Ammon's horn (tissue), 1 donor: Measurements from ENCODE around the gene MIEF1.

Experiments used
- DNase-seq: peaks from one replicate; pipeline ENCODE4 v3.0.0-alpha.2; 2016; ENCODE audit warnings: low spot score

Gene MIEF1

GRCh38 chr22:39502109-39502788 lies at the start of gene MIEF1:
Gene MIEF1, plus strand, starts transcription at chr22:39502290. Its CDS starts 9,005 bp downstream, at chr22:39511295.
- DNase-seq: peak; percentile 99

GRCh38 chr22:39452740-39453040 lies 49.4 kb upstream of the MIEF1 start:
- DNase-seq: no peak

- DNase-seq: no peak
Observed at GRCh38 chr22:39453765-39454378, 48.2 kb upstream of the MIEF1 start.

GRCh38 chr22:39454385-39454871 lies 47.7 kb upstream of the MIEF1 start:
- DNase-seq: no peak

- DNase-seq: no peak
Observed at GRCh38 chr22:39456522-39457197, 45.4 kb upstream of the MIEF1 start, which contains the start of gene MGAT3. Gene MGAT3, plus strand, starts transcription at chr22:39457012. Its CDS starts 30,336 bp downstream, at chr22:39487348.

- no peak for DNase-seq
Observed at GRCh38 chr22:39457198-39457555, 44.9 kb upstream of the MIEF1 start.

- no peak for DNase-seq
Observed at GRCh38 chr22:39457556-39458443, 44.3 kb upstream of the MIEF1 start.

GRCh38 chr22:39458444-39459083 lies 43.5 kb upstream of the MIEF1 start:
- no peak for DNase-seq

- no peak for DNase-seq
Observed at GRCh38 chr22:39459681-39460080, 42.4 kb upstream of the MIEF1 start.

- DNase-seq: no peak
Observed at GRCh38 chr22:39462443-39463221, 39.5 kb upstream of the MIEF1 start.

- no peak for DNase-seq
Observed at GRCh38 chr22:39463277-39463676, 38.8 kb upstream of the MIEF1 start.

- peak; percentile 90 for DNase-seq
Observed at GRCh38 chr22:39463931-39464390, 38.1 kb upstream of the MIEF1 start.

- no peak for DNase-seq
Observed at GRCh38 chr22:39466228-39467006, 35.7 kb upstream of the MIEF1 start.

- DNase-seq: no peak
Observed at GRCh38 chr22:39467390-39467895, 34.6 kb upstream of the MIEF1 start.

GRCh38 chr22:39468487-39469325 lies 33.4 kb upstream of the MIEF1 start:
- DNase-seq: no peak

GRCh38 chr22:39469326-39469680 lies 32.8 kb upstream of the MIEF1 start:
- no peak for DNase-seq

- DNase-seq: peak; percentile 94
Observed at GRCh38 chr22:39469681-39470450, 32.2 kb upstream of the MIEF1 start.
